CD4-positive, alpha-beta T cell treated with Interleukin-4 for 4 hours (primary cell): ENCODE data around the gene PRDM15.

ENCODE experiments used
- DNase-seq: peaks from one replicate; pipeline ENCODE4 v3.0.0-alpha.2; 2020

Gene PRDM15

GRCh38 chr21:41761211-41761933 lies 117.8 kb downstream of the PRDM15 start:
- no peak for DNase-seq

- DNase-seq = no peak
Measured at GRCh38 chr21:41760411-41760810, 118.7 kb downstream of the PRDM15 start.

GRCh38 chr21:41759926-41760325 lies 119.2 kb downstream of the PRDM15 start:
- no peak for DNase-seq

GRCh38 chr21:41759214-41759840 lies 119.8 kb downstream of the PRDM15 start:
- DNase-seq = no peak

DNA sequence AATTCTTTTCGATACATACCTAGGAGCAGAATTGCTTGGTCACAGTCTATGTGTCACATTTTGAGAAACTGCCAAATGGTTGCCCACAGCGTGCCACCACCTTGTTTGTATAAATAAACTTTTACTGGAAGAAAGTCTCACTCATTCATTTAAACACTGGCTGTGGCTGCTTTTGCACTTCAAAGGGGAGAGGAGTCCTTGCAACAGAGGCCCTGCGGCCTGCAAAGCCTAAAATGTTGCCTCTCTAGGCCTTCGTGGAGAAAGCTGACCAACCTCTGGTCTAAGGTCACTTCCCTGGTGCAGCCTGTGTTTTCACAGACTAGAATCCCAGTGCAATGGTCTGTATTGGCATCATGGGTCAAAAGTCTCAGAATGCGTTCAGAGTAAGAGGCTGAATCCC lies 120.6 kb downstream of the PRDM15 start:
- DNase-seq = no peak

DNA sequence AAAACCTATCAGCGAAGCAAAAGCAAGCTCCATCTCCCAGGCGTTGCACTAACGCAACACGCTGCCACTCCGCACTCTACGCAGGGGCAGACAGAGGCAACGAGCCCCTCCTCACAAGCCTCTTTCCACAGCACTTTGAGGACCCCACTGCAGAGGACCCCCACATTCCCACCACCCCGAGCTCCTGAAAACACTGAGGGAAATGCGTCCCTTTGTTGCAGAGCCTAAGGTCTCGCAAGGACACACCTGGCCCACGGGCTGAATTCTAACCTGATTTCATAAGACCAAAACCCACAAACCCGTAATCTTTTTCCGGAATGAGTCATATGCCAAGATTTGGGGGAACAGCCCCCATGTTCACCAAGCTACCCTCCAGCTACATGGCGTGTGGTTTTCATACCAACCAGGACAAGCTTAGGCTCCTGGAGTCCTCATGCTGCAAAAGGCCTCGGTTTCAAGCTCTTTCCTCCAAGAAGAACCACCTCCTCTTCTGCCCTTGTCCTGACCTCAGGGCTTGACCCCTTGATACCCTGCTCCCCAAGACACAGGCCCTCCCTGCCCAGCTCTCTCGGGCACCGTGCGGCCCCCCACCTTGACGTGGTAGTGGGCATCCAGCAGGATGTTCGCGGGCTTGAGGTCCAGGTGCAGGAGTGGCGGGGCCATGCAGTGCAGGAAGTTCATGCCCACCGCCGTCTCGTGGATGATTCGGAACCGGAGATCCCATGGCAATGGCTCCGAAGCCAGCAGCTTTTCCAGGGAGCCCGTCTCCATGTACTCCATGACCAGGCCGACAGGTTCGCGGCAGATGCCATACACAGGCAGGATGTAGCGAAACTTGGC lies 123.0 kb downstream of the PRDM15 start:
- DNase-seq = no peak

DNA sequence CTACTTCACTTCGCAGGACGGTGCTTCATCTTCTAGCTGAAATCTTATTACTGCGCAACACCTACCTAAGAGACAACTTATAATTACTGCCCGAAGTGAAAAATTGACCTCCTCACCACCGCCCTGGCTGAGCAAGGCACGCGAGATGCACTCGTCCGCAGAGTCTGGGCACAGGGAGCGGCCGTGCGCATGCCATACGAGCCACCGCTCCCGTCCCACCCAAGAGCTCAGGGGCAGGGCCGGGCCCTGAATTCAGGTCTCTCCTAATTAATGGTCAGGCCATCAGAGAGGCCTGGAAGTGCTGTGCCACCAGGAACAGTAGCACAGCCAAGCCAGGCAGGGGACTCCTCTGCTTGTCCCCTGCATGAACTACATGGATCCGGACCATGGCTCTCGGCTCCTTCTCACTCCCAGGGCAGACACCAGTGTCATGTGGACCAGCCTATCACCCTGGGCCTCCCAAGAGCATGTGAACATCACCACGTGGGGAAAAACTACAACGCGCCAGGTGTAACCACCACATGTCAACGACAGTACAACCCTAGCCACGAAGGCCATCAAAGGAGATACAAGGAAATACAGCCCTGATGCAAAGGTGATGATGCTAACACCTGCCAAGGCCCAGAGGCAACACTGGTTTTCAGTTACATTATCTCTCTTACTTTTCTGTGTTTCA lies 123.7 kb downstream of the PRDM15 start:
- DNase-seq = no peak

GRCh38 chr21:41754479-41754891 lies 124.7 kb downstream of the PRDM15 start:
- DNase-seq = no peak

- DNase-seq = no peak
Measured at GRCh38 chr21:41753006-41753898, 125.9 kb downstream of the PRDM15 start.

- DNase-seq = no peak
Measured at GRCh38 chr21:41752231-41752681, 126.9 kb downstream of the PRDM15 start.

DNA sequence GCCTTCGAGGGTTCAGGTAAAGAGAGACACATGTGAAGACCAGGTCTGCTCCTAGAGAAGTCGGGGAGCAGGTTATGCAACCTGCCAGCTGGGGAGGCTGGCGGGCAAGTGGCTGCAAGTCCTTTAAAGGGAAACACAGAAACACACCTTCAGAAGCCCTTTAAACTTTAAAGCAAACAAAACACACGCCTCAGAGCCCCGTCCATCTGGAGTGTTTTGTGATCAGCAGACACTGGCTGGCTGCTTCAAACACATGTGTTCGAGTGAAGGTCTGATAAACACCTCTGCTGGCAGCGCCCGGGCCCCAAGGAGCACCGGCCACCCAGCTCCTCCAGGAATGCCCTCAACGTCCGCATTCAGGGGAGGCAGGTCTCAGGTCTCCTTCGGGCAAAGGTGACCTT lies 127.5 kb downstream of the PRDM15 start:
- no peak for DNase-seq

- no peak for DNase-seq
Measured at GRCh38 chr21:41750532-41751151, 128.5 kb downstream of the PRDM15 start.

DNA sequence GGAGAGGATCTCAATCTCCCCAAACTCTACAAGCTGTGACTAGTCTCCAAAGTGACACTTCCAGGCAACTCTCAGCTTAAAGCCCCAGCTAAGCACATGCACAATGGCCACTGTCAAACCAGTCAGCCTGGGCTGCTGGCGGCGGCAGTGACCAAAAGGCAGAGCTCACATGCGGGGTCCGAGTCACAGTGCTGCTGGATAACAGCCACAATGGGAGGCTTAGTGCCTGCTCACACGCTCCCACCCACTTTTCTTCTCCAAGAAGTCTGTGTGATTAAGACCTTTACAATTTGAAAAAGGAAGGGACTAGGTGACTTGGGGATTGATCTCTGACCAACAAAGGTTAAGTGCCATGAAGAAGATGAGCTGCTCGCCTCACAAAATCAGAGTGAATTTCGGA lies 129.1 kb downstream of the PRDM15 start:
- DNase-seq = no peak

GRCh38 chr21:41749286-41749685 lies 129.9 kb downstream of the PRDM15 start:
- DNase-seq = no peak
